ENCODE results near the gene C1QTNF9B. TPM values are rescaled to one million over a fixed set of nuclear protein-coding genes. Genes with fewer than 3 reads are reported as not detected.
A peak's percentile ranks its signal among the peaks of the same experiment; 100 is the strongest.
"Not testable (repeated sequence)": the region's sequence is repeated elsewhere in the genome, so short reads cannot be mapped to it uniquely, and the experiment has no call there.

Gene C1QTNF9B
- total RNA-seq, 1 experiment from 2014 or later: not detected

- Histone ChIP-seq H3K4me1 (replicated peaks; ENCODE audit: insufficient read depth) (peaks cover 9% of the 10 kb centered on the region), H3K9me3 (ENCODE audit: insufficient read depth, low read depth) (no peaks in the 10 kb centered on the region), H2AFZ (peak overlapping the region; percentile 93), H3K27me3 (ENCODE audit: insufficient read depth, low read depth) (no peaks in the 10 kb centered on the region), H3K36me3 (ENCODE audit: low read depth) (no peaks in the 10 kb centered on the region; the same call in 1 of the 2 replicates), H3K4me2 (peak overlapping the region; percentile 78), H3K79me2 (ENCODE audit: low read depth) (peaks cover 16% of the 10 kb centered on the region), H3K9me2 (ENCODE audit: insufficient read depth) (no peaks in the 10 kb centered on the region), H3K27ac (no peak overlapping the region), H3F3A (ENCODE audit: insufficient read depth, low read depth) (no peaks in the 10 kb centered on the region; the same call in 1 of the 2 replicates), H3K4me3 (peak overlapping the region; percentile 92), H4K20me1 (ENCODE audit: insufficient read depth) (no peaks in the 10 kb centered on the region)
- BruUV-seq (replicated peaks): TSS peak; percentile 47
- TF ChIP-seq CTCF (conservative IDR thresholded peaks at IDR 0.05) (peak; percentile 46; the same call in 1 of the 2 replicates), EZH2 (IDR thresholded peaks at IDR 0.05; ENCODE audit: low read depth) (no peak)
- intact Hi-C loops (cut with micrococcal nuclease; ENCODE audit: unreplicated experiment): loop anchor here (5.0 kb wide), 1 partner anchor 423 kb away; no protein-coding TSS in a partner anchor
- ChIA-PET POLR2A (ENCODE audit: unreplicated experiment) (no interaction called here), CTCF (interaction anchor here (0.6 to 0.7 kb wide), 3 partner anchors 182 to 514 kb away, joined by 3 to 9 read pairs (median 5); no protein-coding TSS in a partner anchor)
- no peak for DNase-seq
These were observed 7.4 kb downstream of the C1QTNF9B start for GRCh38 chr13:23889615-23890607.

- Histone ChIP-seq H3K36me3 (ENCODE audit: low read depth) (no peaks in the 10 kb centered on the region; the same call in 1 of the 2 replicates), H3K4me3 (peak within 1 kb of the TSS; percentile 92), H3K79me2 (ENCODE audit: low read depth) (peaks cover 16% of the 10 kb centered on the region), H3K27me3 (ENCODE audit: insufficient read depth, low read depth) (no peaks in the 10 kb centered on the region), H3K4me1 (replicated peaks; ENCODE audit: insufficient read depth) (peaks cover 9% of the 10 kb centered on the region), H2AFZ (peak within 1 kb of the TSS; percentile 93), H4K20me1 (ENCODE audit: insufficient read depth) (no peaks in the 10 kb centered on the region), H3K27ac (peak within 1 kb of the TSS; percentile 39), H3K9me3 (ENCODE audit: insufficient read depth, low read depth) (no peaks in the 10 kb centered on the region), H3K4me2 (peak within 1 kb of the TSS; percentile 78), H3F3A (ENCODE audit: insufficient read depth, low read depth) (no peaks in the 10 kb centered on the region; the same call in 1 of the 2 replicates), H3K9me2 (ENCODE audit: insufficient read depth) (no peaks in the 10 kb centered on the region)
- DNase-seq: peak; percentile 82 to 86
- POLR2A ChIA-PET (ENCODE audit: unreplicated experiment): interaction anchor here (0.5 kb wide), 1 partner anchor 622 kb away, joined by 7 read pairs; no protein-coding TSS in a partner anchor
- TF ChIP-seq EZH2 (IDR thresholded peaks at IDR 0.05; ENCODE audit: low read depth): no peak
- peak; percentile 58 for TF ChIP-seq CTCF (conservative IDR thresholded peaks at IDR 0.05)
- CTCF ChIA-PET: interaction anchor here (0.7 kb wide), 2 partner anchors 69 to 181 kb away, joined by 3 to 4 read pairs; no protein-coding TSS in a partner anchor
- intact Hi-C loops (cut with micrococcal nuclease; ENCODE audit: unreplicated experiment): loop anchor here (5.0 kb wide), 1 partner anchor 422 kb away; no protein-coding TSS in a partner anchor
- TSS peak; percentile 38 for BruUV-seq (replicated peaks)
These were observed 8.4 kb downstream of the C1QTNF9B start, which contains the start of gene MIPEP for GRCh38 chr13:23888658-23889614. Gene MIPEP (minus strand): TSS chr13:23889400. CDS start chr13:23889320, 80 bp downstream.

- H3K27ac ChIP-seq; H3K9me2 ChIP-seq (ENCODE audit: insufficient read depth); BruUV-seq (replicated peaks); H4K20me1 ChIP-seq (ENCODE audit: insufficient read depth); H2AFZ ChIP-seq; H3K9me3 ChIP-seq (ENCODE audit: insufficient read depth, low read depth); H3F3A ChIP-seq (ENCODE audit: insufficient read depth, low read depth); DNase-seq; H3K27me3 ChIP-seq (ENCODE audit: insufficient read depth, low read depth); H3K4me3 ChIP-seq; H3K4me1 ChIP-seq (replicated peaks; ENCODE audit: insufficient read depth); intact Hi-C loops (cut with micrococcal nuclease; ENCODE audit: unreplicated experiment); H3K4me2 ChIP-seq; POLR2A ChIA-PET (ENCODE audit: unreplicated experiment); H3K36me3 ChIP-seq (ENCODE audit: low read depth); CTCF ChIA-PET: not testable (repeated sequence)
- H3K79me2 ChIP-seq (ENCODE audit: low read depth): peaks cover 16% of the 10 kb centered on the region
These were observed 12.9 kb downstream of the C1QTNF9B start for GRCh38 chr13:23884361-23884760.

All from PC-9 (cell line).